H9 (cell line): ENCODE results near the gene WDSUB1. TPM values are rescaled to one million over a fixed set of nuclear protein-coding genes. Genes with fewer than 3 reads are reported as not detected.

Experiments
- DNase-seq: peaks from one replicate; pipeline ENCODE4 v3.0.0-alpha.2; 2017
- H2AFZ ChIP-seq: one replicate; pipeline ENCODE4 v1.6.1; 2013; ENCODE audit warnings: mild to moderate bottlenecking, low read length, control low read depth, moderate library complexity
- H2AK5ac ChIP-seq: 2 replicates; pipeline ENCODE4 v1.6.1; 2013; ENCODE audit warnings: low read length, control low read depth, mixed read lengths; ENCODE audit not compliant: insufficient read length
- H2BK120ac ChIP-seq: one replicate; pipeline ENCODE4 v1.6.1; 2013; ENCODE audit warnings: low read depth, mild to moderate bottlenecking, low read length, control low read depth, inconsistent platforms; ENCODE audit not compliant: poor library complexity, severe bottlenecking
- H2BK12ac ChIP-seq: 2 replicates; pipeline ENCODE4 v1.6.1; 2013; ENCODE audit warnings: low read length, control low read depth, mixed read lengths, low read depth; ENCODE audit not compliant: insufficient read length
- H2BK15ac ChIP-seq: 2 replicates; pipeline ENCODE4 v1.6.1; 2013; ENCODE audit warnings: low read depth, low read length, control low read depth
- H2BK20ac ChIP-seq: one replicate; pipeline ENCODE4 v1.6.1; 2013; ENCODE audit warnings: low read depth, mild to moderate bottlenecking, low read length, control low read depth, inconsistent platforms; ENCODE audit not compliant: poor library complexity, severe bottlenecking
- H2BK5ac ChIP-seq: 2 replicates; pipeline ENCODE4 v1.6.1; 2013; ENCODE audit warnings: low read length, control low read depth, mixed read lengths; ENCODE audit not compliant: insufficient read length
- H3K14ac ChIP-seq: 2 replicates; pipeline ENCODE4 v1.6.1; 2013; ENCODE audit warnings: low read length, control low read depth; ENCODE audit not compliant: insufficient read depth
- H3K18ac ChIP-seq: 2 replicates; pipeline ENCODE4 v1.6.1; 2013; ENCODE audit warnings: low read depth, mild to moderate bottlenecking, mixed read lengths, low read length, control low read depth; ENCODE audit not compliant: insufficient read length
- H3K23ac ChIP-seq: 2 replicates; pipeline ENCODE4 v1.6.1; 2013; ENCODE audit warnings: low read length, control low read depth, mixed read lengths, low read depth; ENCODE audit not compliant: insufficient read length
- H3K23me2 ChIP-seq: 2 replicates; pipeline ENCODE4 v1.6.1; 2013; ENCODE audit warnings: low read depth, mild to moderate bottlenecking, mixed read lengths, low read length, control low read depth; ENCODE audit not compliant: insufficient read length, poor library complexity, severe bottlenecking
- H3K27ac ChIP-seq: 2 replicates; pipeline ENCODE4 v1.5.1; 2013; ENCODE audit warnings: low read length, control low read depth, mixed read lengths, low read depth; ENCODE audit not compliant: insufficient read length
- H3K27me3 ChIP-seq: 2 replicates; pipeline ENCODE4 v1.6.1; 2013; ENCODE audit warnings: low read length, control low read depth, inconsistent platforms; ENCODE audit not compliant: insufficient read depth
- H3K4ac ChIP-seq: 2 replicates; pipeline ENCODE4 v1.6.1; 2013; ENCODE audit warnings: low read depth, mild to moderate bottlenecking, control low read depth, inconsistent platforms, low read length, moderate library complexity
- H3K4me1 ChIP-seq: 2 replicates; pipeline ENCODE4 v1.6.1; 2013; ENCODE audit warnings: low read length, control low read depth, inconsistent platforms; ENCODE audit not compliant: insufficient read depth
- H3K4me2 ChIP-seq: 2 replicates; pipeline ENCODE4 v1.6.1; 2013; ENCODE audit warnings: low read length, control low read depth, mixed read lengths; ENCODE audit not compliant: insufficient read length, insufficient read depth
- H3K56ac ChIP-seq: 2 replicates; pipeline ENCODE4 v1.6.1; 2013; ENCODE audit warnings: low read depth, mild to moderate bottlenecking, mixed read lengths, low read length, control low read depth; ENCODE audit not compliant: insufficient read length
- H3K79me1 ChIP-seq: 2 replicates; pipeline ENCODE4 v1.6.1; 2013; ENCODE audit warnings: low read depth, mild to moderate bottlenecking, moderate library complexity, low read length, control low read depth, inconsistent platforms; ENCODE audit not compliant: insufficient read depth, poor library complexity, severe bottlenecking
- H3K79me2 ChIP-seq: 2 replicates; pipeline ENCODE4 v1.6.1; 2013; ENCODE audit warnings: low read length, control low read depth, inconsistent platforms; ENCODE audit not compliant: insufficient read depth
- H3K9ac ChIP-seq: 2 replicates; pipeline ENCODE4 v1.6.1; 2013; ENCODE audit warnings: low read length, control low read depth, mixed read lengths; ENCODE audit not compliant: insufficient read length; ENCODE audit errors: extremely low read depth
- H3K9me3 ChIP-seq: one replicate; pipeline ENCODE4 v1.6.1; 2013; ENCODE audit warnings: low read depth, low read length, inconsistent platforms; ENCODE audit not compliant: control insufficient read depth
- H3T11ph ChIP-seq: one replicate; pipeline ENCODE4 v1.6.1; 2013; ENCODE audit warnings: mild to moderate bottlenecking, low read length, control low read depth, inconsistent platforms
- H4K20me1 ChIP-seq: one replicate; pipeline ENCODE4 v1.6.1; 2013; ENCODE audit not compliant: control insufficient read depth, insufficient read length, insufficient read depth
- H4K5ac ChIP-seq: 2 replicates; pipeline ENCODE4 v1.6.1; 2013; ENCODE audit warnings: low read depth, mild to moderate bottlenecking, mixed read lengths, low read length, control low read depth; ENCODE audit not compliant: insufficient read length
- H4K8ac ChIP-seq: replicated peaks from 2 replicates; pipeline ENCODE4 v1.6.1; 2013; ENCODE audit warnings: low read length, control low read depth, mixed read lengths, low read depth; ENCODE audit not compliant: insufficient read length
- H4K91ac ChIP-seq: 2 replicates; pipeline ENCODE4 v1.6.1; 2013; ENCODE audit warnings: low read depth, mild to moderate bottlenecking, moderate library complexity, mixed read lengths, low read length, control low read depth; ENCODE audit not compliant: insufficient read length
- H3K27ac Mint-ChIP-seq, 3 experiments: 2 replicates in 2 of 3; 3 replicates in 1 of 3; pipeline ENCODE4 v1.8.0; 2020 to 2021; ENCODE audit warnings: mixed read lengths in 3 of 3, mild to moderate bottlenecking in 1 of 3, moderate library complexity in 1 of 3
- H3K27me3 Mint-ChIP-seq: 2 replicates; pipeline ENCODE4 v1.8.0; 2021; ENCODE audit warnings: low read depth, mild to moderate bottlenecking, moderate library complexity, mixed read lengths
- H3K36me3 Mint-ChIP-seq, 3 experiments: 2 replicates in 2 of 3; 3 replicates in 1 of 3; pipeline ENCODE4 v1.8.0; 2020 to 2021; ENCODE audit warnings: low read depth in 3 of 3, mixed read lengths in 3 of 3; ENCODE audit not compliant: insufficient read depth in 1 of 3
- H3K4me1 Mint-ChIP-seq, 2 experiments: 2 replicates each; pipeline ENCODE4 v1.8.0; 2020; ENCODE audit warnings: mixed read lengths in 2 of 2
- H3K4me3 Mint-ChIP-seq, 2 experiments: 2 replicates in 1 of 2; 3 replicates in 1 of 2; pipeline ENCODE4 v1.8.0; 2020 to 2021; ENCODE audit warnings: mild to moderate bottlenecking in 2 of 2, mixed read lengths in 2 of 2, moderate library complexity in 1 of 2
- H3K9me3 Mint-ChIP-seq, 2 experiments: 2 replicates in 1 of 2; 3 replicates in 1 of 2; pipeline ENCODE4 v1.8.0; 2020; ENCODE audit warnings: mild to moderate bottlenecking in 2 of 2, mixed read lengths in 2 of 2, moderate library complexity in 1 of 2
- CTCF ChIP-seq: fragments of 200-600 bp; sonication (generic); conservative IDR thresholded peaks from 3 replicates; pipeline ENCODE4 v1.8.0; 2021; ENCODE audit warnings: antibody characterized with exemption, mild to moderate bottlenecking
- WGBS: extraction: QIAGEN DNeasy Blood & Tissue Kit; methylation state at CpG from one replicate; pipeline ENCODE4 v1.1.7; 2013; ENCODE audit warnings: missing lambda C conversion rate, low lambda C conversion rate, mixed read lengths; ENCODE audit not compliant: insufficient read length; ENCODE audit errors: extremely low coverage; 5-methylcytosine and 5-hydroxymethylcytosine counted together
- total RNA-seq: library from RNA; stranded (reverse); gene quantifications from 2 replicates; pipeline ENCODE4 v1.2.1, GENCODE V29; 2021

Gene WDSUB1
- total RNA-seq, 1 experiment from 2014 or later: 5.5 TPM

DNA sequence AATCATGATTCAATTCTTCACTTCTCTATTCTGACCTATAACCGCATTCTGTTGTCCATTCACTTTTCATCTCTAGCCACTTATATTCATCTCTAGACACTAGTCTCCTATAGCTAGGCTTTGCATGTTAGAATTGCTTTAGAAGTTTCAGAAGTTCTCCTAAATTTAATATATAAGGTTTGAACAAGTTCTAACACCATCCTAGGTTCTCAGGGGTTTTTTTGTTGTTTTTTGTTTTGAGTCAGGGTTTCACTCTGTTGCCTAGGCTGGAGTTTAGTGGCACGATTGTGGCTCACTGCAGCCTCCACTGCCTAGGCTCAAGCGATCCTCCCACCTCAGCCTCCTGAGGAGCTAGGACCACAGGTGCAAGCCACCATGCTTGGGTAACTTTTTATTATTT, 19.9 kb downstream of the WDSUB1 start:
- no peaks in the 10 kb centered on the region for H3K9me3 ChIP-seq
- H3K27ac ChIP-seq: no peak overlapping the region
- TF ChIP-seq CTCF: no peak
- no peak overlapping the region for H2BK120ac ChIP-seq
- no peaks in the 10 kb centered on the region for H3K79me2 ChIP-seq
- no peaks in the 10 kb centered on the region for H3K27me3 ChIP-seq
- H3K79me1 ChIP-seq: no peaks in the 10 kb centered on the region
- H3T11ph ChIP-seq: no peak overlapping the region
- no peak overlapping the region for H3K4ac ChIP-seq
- H3K18ac ChIP-seq: no peak overlapping the region
- no peak overlapping the region for H2AK5ac ChIP-seq
- Mint-ChIP-seq H3K36me3 (peaks cover 3 to 6% (median 4%) of the 10 kb centered on the region in 3 experiments; a peak in 4 of 7 replicates), H3K4me1 (peaks cover 5 to 8% of the 10 kb centered on the region in 2 experiments), H3K27ac (no peak overlapping the region), H3K27me3 (no peaks in the 10 kb centered on the region), H3K4me3 (no peak overlapping the region), H3K9me3 (no peaks in the 10 kb centered on the region)
- no CpG with 5 or more reads among the region's 3 CpGs for WGBS
- H2BK12ac ChIP-seq: no peak overlapping the region
- no peak overlapping the region for H2BK15ac ChIP-seq
- no peaks in the 10 kb centered on the region for H4K20me1 ChIP-seq
- H3K23me2 ChIP-seq: no peaks in the 10 kb centered on the region
- no peak overlapping the region for H4K8ac ChIP-seq
- H2BK20ac ChIP-seq: no peak overlapping the region
- no peak overlapping the region for H3K9ac ChIP-seq
- no peak overlapping the region for H4K91ac ChIP-seq
- no peak overlapping the region for H2BK5ac ChIP-seq
- no peak overlapping the region for H3K23ac ChIP-seq
- H3K4me2 ChIP-seq: no peak overlapping the region
- no peak overlapping the region for H4K5ac ChIP-seq
- peaks cover 2% of the 10 kb centered on the region; the same call in 1 of the 2 replicates for H3K4me1 ChIP-seq
- no peak overlapping the region for H2AFZ ChIP-seq
- no peak for DNase-seq
- no peak overlapping the region for H3K56ac ChIP-seq
- H3K14ac ChIP-seq: no peak overlapping the region
